HepG2 (cell line): ENCODE measurements around the gene CNP. TPM values are rescaled to one million over a fixed set of nuclear protein-coding genes. Genes with fewer than 3 reads are reported as not detected.

Source experiments
- ADNP ChIP-seq: sonication (generic); formaldehyde crosslinking; IDR thresholded peaks from 2 replicates; pipeline ENCODE4 v1.4.0; 2020; ENCODE audit warnings: missing genetic modification reagents
- CENPBD1 ChIP-seq: sonication (generic); formaldehyde crosslinking; IDR thresholded peaks from 2 replicates; pipeline ENCODE4 v1.8.0; 2022; ENCODE audit warnings: missing genetic modification reagents, low read depth, mild to moderate bottlenecking, borderline replicate concordance
- CSRNP1 ChIP-seq: sonication (generic); formaldehyde crosslinking; IDR thresholded peaks from 2 replicates; pipeline ENCODE4 v1.8.1; 2023; ENCODE audit warnings: mild to moderate bottlenecking, missing genetic modification reagents
- DPF2 ChIP-seq: sonication (generic); formaldehyde crosslinking; IDR thresholded peaks from 2 replicates; pipeline ENCODE4 v1.4.0; 2020; ENCODE audit warnings: mild to moderate bottlenecking, low read depth, missing genetic modification reagents, borderline replicate concordance
- ELF3 ChIP-seq: IDR thresholded peaks from 2 replicates; pipeline ENCODE4 v1.6.1; 2016; ENCODE audit warnings: missing genetic modification reagents, missing compliant biosample characterization
- ESRRA ChIP-seq: sonication (generic); formaldehyde crosslinking; IDR thresholded peaks from 2 replicates; pipeline ENCODE4 v1.5.1; 2020; ENCODE audit warnings: mild to moderate bottlenecking, low read depth, missing genetic modification reagents
- FOXK1 ChIP-seq: sonication (generic); formaldehyde crosslinking; IDR thresholded peaks from 2 replicates; pipeline ENCODE4 v1.4.0; 2020; ENCODE audit warnings: low read depth, missing genetic modification reagents, borderline replicate concordance
- HNRNPL ChIP-seq: fragments of 200-400 bp; formaldehyde crosslinking; IDR thresholded peaks from 2 replicates; pipeline ENCODE4 v1.6.1; 2017; ENCODE audit warnings: mild to moderate bottlenecking, low read depth, low read length
- NRL ChIP-seq: sonication (generic); formaldehyde crosslinking; IDR thresholded peaks from 2 replicates; pipeline ENCODE4 v1.5.0; 2020; ENCODE audit warnings: missing genetic modification reagents, mild to moderate bottlenecking, moderate library complexity, borderline replicate concordance
- ONECUT2 ChIP-seq: sonication (generic); formaldehyde crosslinking; IDR thresholded peaks from 2 replicates; pipeline ENCODE4 v1.4.0; 2020; ENCODE audit warnings: missing genetic modification reagents
- SIN3A ChIP-seq: IDR thresholded peaks from 2 replicates; pipeline ENCODE4 v1.6.1; 2011; ENCODE audit warnings: low read depth, mild to moderate bottlenecking, control low read depth, low read length, borderline replicate concordance
- SMAD3 ChIP-seq: sonication (generic); formaldehyde crosslinking; IDR thresholded peaks from 2 replicates; pipeline ENCODE4 v1.4.0; 2020; ENCODE audit warnings: missing genetic modification reagents
- TFAP4 ChIP-seq: sonication (generic); IDR thresholded peaks from 2 replicates; pipeline ENCODE4 v1.6.1; 2016; ENCODE audit warnings: low read depth, borderline replicate concordance
- TMF1 ChIP-seq: sonication (generic); formaldehyde crosslinking; IDR thresholded peaks from 2 replicates; pipeline ENCODE4 v1.8.1; 2022; ENCODE audit warnings: low read depth, missing genetic modification reagents
- ZFP62 ChIP-seq: sonication (generic); formaldehyde crosslinking; IDR thresholded peaks from 2 replicates; pipeline ENCODE4 v1.4.0; 2020; ENCODE audit warnings: missing genetic modification reagents
- ZHX1 ChIP-seq: sonication (generic); formaldehyde crosslinking; IDR thresholded peaks from 2 replicates; pipeline ENCODE4 v1.8.1; 2022; ENCODE audit warnings: low read depth, mild to moderate bottlenecking, missing genetic modification reagents
- ZNF225 ChIP-seq: sonication (generic); formaldehyde crosslinking; IDR thresholded peaks from 2 replicates; pipeline ENCODE4 v1.4.0; 2020; ENCODE audit warnings: mild to moderate bottlenecking, missing genetic modification reagents
- ZNF549 ChIP-seq: sonication (generic); formaldehyde crosslinking; IDR thresholded peaks from 2 replicates; pipeline ENCODE4 v1.5.0; 2020; ENCODE audit warnings: missing genetic modification reagents
- ZNF572 ChIP-seq: sonication (generic); formaldehyde crosslinking; IDR thresholded peaks from 2 replicates; pipeline ENCODE4 v1.5.1; 2020; ENCODE audit warnings: mild to moderate bottlenecking, missing genetic modification reagents
- ZNF766 ChIP-seq: sonication (generic); formaldehyde crosslinking; IDR thresholded peaks from 2 replicates; pipeline ENCODE4 v1.5.0; 2020; ENCODE audit warnings: missing genetic modification reagents, borderline replicate concordance
- ZNF879 ChIP-seq: sonication (generic); formaldehyde crosslinking; IDR thresholded peaks from 2 replicates; pipeline ENCODE4 v1.8.1; 2023; ENCODE audit warnings: missing genetic modification reagents
- ZUFSP ChIP-seq: sonication (generic); formaldehyde crosslinking; IDR thresholded peaks from 2 replicates; pipeline ENCODE4 v1.9.0; 2021; ENCODE audit warnings: missing genetic modification reagents, mild to moderate bottlenecking, borderline replicate concordance
- polyA plus RNA-seq, 8 experiments: library from polyadenylated mRNA; depleted of rRNA in 3 of 8; stranded (reverse) in 7 of 8; unstranded in 1 of 8; fragments of >200 nt; fragmentation: Illumina TruSeq in 4 of 8; extraction: Trizol in 4 of 8; gene quantifications; 2 replicates each; pipeline versions ENCODE4 v1.2.1 to v1.2.3, GENCODE V29; 2011 to 2016; ENCODE audit warnings: low read depth in 4 of 8, missing spikeins in 1 of 8, mixed read lengths in 1 of 8; ENCODE audit not compliant: insufficient read depth in 1 of 8
- total RNA-seq, 5 experiments: library from RNA; depleted of rRNA; stranded (reverse); fragments of >200 nt; fragmentation: Illumina TruSeq; extraction: Trizol; gene quantifications; 2 replicates each; pipeline ENCODE4 v1.2.3, GENCODE V29; 2016; ENCODE audit warnings: low read depth in 1 of 5

Gene CNP
- total and polyA plus RNA-seq, 2 of the 13 experiments (the other 11 are each of a cell fraction or from before 2014, with no cell fraction given), result 97.2 to 161 TPM

- TF ChIP-seq CSRNP1 (CRISPR knock-in tag), result peak; percentile 61
- TF ChIP-seq ZNF879 (CRISPR knock-in tag), result 0 out of 2 replicates have a peak, but pooled peaks have one; percentile 60
- no peak for TF ChIP-seq CENPBD1
- no peak for TF ChIP-seq ZFP62 (CRISPR knock-in tag)
- TF ChIP-seq HNRNPL, result peak; percentile 78; the same call in 1 of the 2 replicates
- TF ChIP-seq SMAD3 (CRISPR knock-in tag), result no peak
- TF ChIP-seq ZNF766 (CRISPR knock-in tag), result 0 out of 2 replicates have a peak, but pooled peaks have one; percentile 39
- TF ChIP-seq TFAP4, result no peak; the same call in 1 of the 2 replicates
- no peak for TF ChIP-seq SIN3A
- TF ChIP-seq ZNF225, result 0 out of 2 replicates have a peak, but pooled peaks have one; percentile 24
- TF ChIP-seq DPF2 (CRISPR knock-in tag), result no peak
- TF ChIP-seq ONECUT2 (CRISPR knock-in tag), result no peak
- TF ChIP-seq ZUFSP (CRISPR knock-in tag), result no peak
- TF ChIP-seq ZNF572 (CRISPR knock-in tag), result no peak
- 0 out of 2 replicates have a peak, but pooled peaks have one; percentile 41 for TF ChIP-seq TMF1 (CRISPR knock-in tag)
- TF ChIP-seq ADNP (CRISPR knock-in tag), result no peak
- TF ChIP-seq ELF3, result no peak
- TF ChIP-seq ZHX1 (CRISPR knock-in tag), result no peak; the same call in 1 of the 2 replicates
- TF ChIP-seq ZNF549, result no peak
- TF ChIP-seq FOXK1 (CRISPR knock-in tag), result peak; percentile 74; the same call in 1 of the 2 replicates
- TF ChIP-seq NRL (CRISPR knock-in tag), result peak; percentile 81; the same call in 1 of the 2 replicates
- TF ChIP-seq ESRRA (CRISPR knock-in tag), result 0 out of 2 replicates have a peak, but pooled peaks have one; percentile 47
Measured at GRCh38 chr17:41959336-41960095, 7.1 kb upstream of the CNP start (continued).
